Measurements from ENCODE around the gene SHPK. TPM values are rescaled to one million over a fixed set of nuclear protein-coding genes. Genes with fewer than 3 reads are reported as not detected.

SHPK gene
- total RNA-seq, 1 donor from 2014 or later: 7.8 TPM

DNA sequence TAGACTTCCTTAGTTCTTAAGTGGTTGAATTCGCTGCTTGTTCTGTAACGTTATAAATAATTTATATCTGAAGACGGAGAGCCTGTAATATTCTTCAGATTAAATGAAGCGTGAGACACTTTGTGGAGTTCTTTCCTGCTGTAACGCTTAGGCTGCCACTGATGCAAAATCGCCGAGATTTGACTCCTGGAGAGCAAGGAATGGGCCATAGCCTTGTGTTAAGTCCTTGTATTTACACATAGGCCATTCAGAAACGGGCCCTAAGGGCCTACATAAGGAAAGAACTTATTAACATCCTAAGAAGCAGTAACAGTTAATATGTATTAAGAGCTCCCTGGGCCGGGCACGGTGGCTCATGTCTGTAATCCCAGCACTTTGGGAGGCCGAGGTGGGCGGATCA lies 33.5 kb upstream of the SHPK start:
- Histone ChIP-seq H3K4me1 (ENCODE audit: insufficient read depth, low read length) (peaks cover 18% of the 10 kb centered on the region), H3K27ac (ENCODE audit: low read depth, low read length) (no peak overlapping the region), H3K4me3 (ENCODE audit: insufficient read depth, low read depth, low read length) (peak overlapping the region; percentile 95), H4K20me1 (ENCODE audit: insufficient read depth, low read length) (peaks cover 54% of the 10 kb centered on the region), H3K79me2 (ENCODE audit: insufficient read depth, low read length) (peaks cover 60% of the 10 kb centered on the region), H2AFZ (ENCODE audit: low read depth, low read length) (no peak overlapping the region), H3K36me3 (ENCODE audit: insufficient read depth, low read length) (peaks cover 6% of the 10 kb centered on the region), H3K9ac (ENCODE audit: low read length) (peak overlapping the region; percentile 98), H3K27me3 (ENCODE audit: insufficient read depth, low read length) (no peaks in the 10 kb centered on the region), H3K9me3 (ENCODE audit: insufficient read depth, low read depth, low read length) (no peaks in the 10 kb centered on the region), H3K4me2 (ENCODE audit: low read length) (peak overlapping the region; percentile 92)
- H3K4me3 Mint-ChIP-seq (ENCODE audit: unreplicated experiment): peak overlapping the region; percentile 99
- DNase-seq (ENCODE audit: low read depth) (no peak), FAIRE-seq (no peak)
- TF ChIP-seq EZH2 (IDR thresholded peaks at IDR 0.05; ENCODE audit: insufficient read depth, low read length): no peak
- TF ChIP-seq, protein P1, sequence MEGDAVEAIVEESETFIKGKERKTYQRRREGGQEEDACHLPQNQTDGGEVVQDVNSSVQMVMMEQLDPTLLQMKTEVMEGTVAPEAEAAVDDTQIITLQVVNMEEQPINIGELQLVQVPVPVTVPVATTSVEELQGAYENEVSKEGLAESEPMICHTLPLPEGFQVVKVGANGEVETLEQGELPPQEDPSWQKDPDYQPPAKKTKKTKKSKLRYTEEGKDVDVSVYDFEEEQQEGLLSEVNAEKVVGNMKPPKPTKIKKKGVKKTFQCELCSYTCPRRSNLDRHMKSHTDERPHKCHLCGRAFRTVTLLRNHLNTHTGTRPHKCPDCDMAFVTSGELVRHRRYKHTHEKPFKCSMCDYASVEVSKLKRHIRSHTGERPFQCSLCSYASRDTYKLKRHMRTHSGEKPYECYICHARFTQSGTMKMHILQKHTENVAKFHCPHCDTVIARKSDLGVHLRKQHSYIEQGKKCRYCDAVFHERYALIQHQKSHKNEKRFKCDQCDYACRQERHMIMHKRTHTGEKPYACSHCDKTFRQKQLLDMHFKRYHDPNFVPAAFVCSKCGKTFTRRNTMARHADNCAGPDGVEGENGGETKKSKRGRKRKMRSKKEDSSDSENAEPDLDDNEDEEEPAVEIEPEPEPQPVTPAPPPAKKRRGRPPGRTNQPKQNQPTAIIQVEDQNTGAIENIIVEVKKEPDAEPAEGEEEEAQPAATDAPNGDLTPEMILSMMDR (IDR thresholded peaks at IDR 0.05; ENCODE audit: insufficient read depth, low read depth, low read length): no peak
- H3K4me1 Mint-ChIP-seq (ENCODE audit: low read depth, unreplicated experiment): peaks cover 18% of the 10 kb centered on the region
- peak overlapping the region; percentile 97 for H3K27ac Mint-ChIP-seq (ENCODE audit: unreplicated experiment)
- no peaks in the 10 kb centered on the region for H3K9me3 Mint-ChIP-seq (ENCODE audit: unreplicated experiment)
- peaks cover 8% of the 10 kb centered on the region for H3K36me3 Mint-ChIP-seq (ENCODE audit: low read depth, unreplicated experiment)
- no peaks in the 10 kb centered on the region for H3K27me3 Mint-ChIP-seq (ENCODE audit: low read depth, unreplicated experiment)

DNA sequence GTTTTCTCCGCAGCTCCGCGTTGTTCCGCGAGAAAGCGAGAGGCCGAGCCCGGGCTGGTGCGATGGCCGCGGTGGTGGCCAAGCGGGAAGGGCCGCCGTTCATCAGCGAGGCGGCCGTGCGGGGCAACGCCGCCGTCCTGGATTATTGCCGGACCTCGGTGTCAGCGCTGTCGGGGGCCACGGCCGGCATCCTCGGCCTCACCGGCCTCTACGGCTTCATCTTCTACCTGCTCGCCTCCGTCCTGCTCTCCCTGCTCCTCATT lies 33.0 kb upstream of the SHPK start:
- Histone ChIP-seq H3K4me1 (ENCODE audit: insufficient read depth, low read length) (peaks cover 18% of the 10 kb centered on the region), H3K4me3 (ENCODE audit: insufficient read depth, low read depth, low read length) (peak overlapping the region; percentile 95), H3K27me3 (ENCODE audit: insufficient read depth, low read length) (no peaks in the 10 kb centered on the region), H3K27ac (ENCODE audit: low read depth, low read length) (peak overlapping the region; percentile 86), H4K20me1 (ENCODE audit: insufficient read depth, low read length) (peaks cover 59% of the 10 kb centered on the region), H2AFZ (ENCODE audit: low read depth, low read length) (peak overlapping the region; percentile 79), H3K9ac (ENCODE audit: low read length) (peak overlapping the region; percentile 98), H3K36me3 (ENCODE audit: insufficient read depth, low read length) (peaks cover 9% of the 10 kb centered on the region), H3K79me2 (ENCODE audit: insufficient read depth, low read length) (peaks cover 65% of the 10 kb centered on the region), H3K9me3 (ENCODE audit: insufficient read depth, low read depth, low read length) (no peaks in the 10 kb centered on the region), H3K4me2 (ENCODE audit: low read length) (peak overlapping the region; percentile 92)
- peak overlapping the region; percentile 97 for H3K27ac Mint-ChIP-seq (ENCODE audit: unreplicated experiment)
- peak overlapping the region; percentile 99 for H3K4me3 Mint-ChIP-seq (ENCODE audit: unreplicated experiment)
- DNase-seq (ENCODE audit: low read depth) (no peak), FAIRE-seq (no peak)
- no peaks in the 10 kb centered on the region for H3K9me3 Mint-ChIP-seq (ENCODE audit: unreplicated experiment)
- peaks cover 22% of the 10 kb centered on the region for H3K4me1 Mint-ChIP-seq (ENCODE audit: low read depth, unreplicated experiment)
- TF ChIP-seq, protein P1 (IDR thresholded peaks at IDR 0.05; ENCODE audit: insufficient read depth, low read depth, low read length): no peak
- TF ChIP-seq EZH2 (IDR thresholded peaks at IDR 0.05; ENCODE audit: insufficient read depth, low read length): no peak
- peaks cover 8% of the 10 kb centered on the region for H3K36me3 Mint-ChIP-seq (ENCODE audit: low read depth, unreplicated experiment)
- no peaks in the 10 kb centered on the region for H3K27me3 Mint-ChIP-seq (ENCODE audit: low read depth, unreplicated experiment)

DNA sequence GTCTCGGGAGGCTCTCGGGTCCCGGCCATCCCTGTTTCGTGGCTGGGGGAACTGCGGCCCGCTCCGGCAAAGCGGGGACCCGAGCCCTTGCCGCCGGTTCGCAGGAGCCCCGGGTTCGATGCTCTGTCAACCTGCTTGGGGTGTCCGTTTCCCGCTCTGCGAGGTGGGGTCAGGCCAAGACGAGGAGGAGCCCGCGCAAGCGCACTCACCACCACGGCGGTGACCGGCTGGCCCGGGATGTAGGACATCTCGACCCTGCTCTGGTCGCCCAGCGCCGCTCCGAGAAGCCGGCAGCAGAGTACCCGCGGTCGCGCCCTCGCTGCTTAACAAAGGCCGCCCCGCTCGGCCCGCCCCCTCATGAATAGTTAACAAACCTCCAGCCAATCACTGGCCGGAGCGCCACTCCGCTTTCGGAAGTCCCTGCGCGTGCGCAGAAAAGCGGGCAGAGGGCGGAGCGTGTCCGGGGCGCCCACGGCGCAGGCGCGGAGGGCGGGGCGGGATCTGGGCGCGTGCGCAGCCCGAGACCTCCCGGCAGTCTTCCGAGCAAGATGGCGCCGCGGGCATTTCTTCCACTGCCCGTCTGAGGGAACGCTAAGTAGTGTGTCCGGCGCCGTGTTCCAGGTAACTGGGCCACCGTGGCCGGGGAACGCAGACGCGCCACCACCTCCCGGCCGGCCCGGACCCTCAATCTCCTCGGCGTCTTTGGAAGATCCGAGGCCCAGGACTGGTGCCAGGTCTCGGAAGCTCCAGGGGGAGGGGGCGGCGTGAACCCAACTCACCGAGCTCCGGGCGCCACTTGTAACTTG lies 32.4 kb upstream of the SHPK start, which contains the start of the genes EMC6 and TAX1BP3:
Gene EMC6 (plus strand): TSS at position 534 of the 806 bp plus-strand sequence. CDS start 335 bp downstream, outside the sequence.
Gene TAX1BP3 (minus strand): TSS at position 300 of the 806 bp plus-strand sequence. CDS start 52 bp downstream, at position 248.
- peaks cover 70% of the 10 kb centered on the region for H3K79me2 ChIP-seq (ENCODE audit: insufficient read depth, low read length)
- H4K20me1 ChIP-seq (ENCODE audit: insufficient read depth, low read length): peaks cover 65% of the 10 kb centered on the region
- H3K36me3 ChIP-seq (ENCODE audit: insufficient read depth, low read length): peaks cover 12% of the 10 kb centered on the region
- no peaks in the 10 kb centered on the region for H3K9me3 ChIP-seq (ENCODE audit: insufficient read depth, low read depth, low read length)
- Mint-ChIP-seq H3K9me3 (ENCODE audit: unreplicated experiment) (no peaks in the 10 kb centered on the region), H3K27me3 (ENCODE audit: low read depth, unreplicated experiment) (no peaks in the 10 kb centered on the region), H3K27ac (ENCODE audit: unreplicated experiment) (peak within 1 kb of the TSS; percentile 97), H3K36me3 (ENCODE audit: low read depth, unreplicated experiment) (peaks cover 8% of the 10 kb centered on the region), H3K4me3 (ENCODE audit: unreplicated experiment) (peak within 1 kb of the TSS; percentile 99), H3K4me1 (ENCODE audit: low read depth, unreplicated experiment) (peaks cover 23% of the 10 kb centered on the region)
- peak within 1 kb of the TSS; percentile 98 for H3K27ac ChIP-seq (ENCODE audit: low read depth, low read length)
- no peak for TF ChIP-seq EZH2 (IDR thresholded peaks at IDR 0.05; ENCODE audit: insufficient read depth, low read length)
- TF ChIP-seq, protein P1 (IDR thresholded peaks at IDR 0.05; ENCODE audit: insufficient read depth, low read depth, low read length): no peak
- DNase-seq (ENCODE audit: low read depth) (peak; percentile 83), FAIRE-seq (no peak)
- H3K4me2 ChIP-seq (ENCODE audit: low read length): peak within 1 kb of the TSS; percentile 100
- H2AFZ ChIP-seq (ENCODE audit: low read depth, low read length): peak within 1 kb of the TSS; percentile 79
- H3K27me3 ChIP-seq (ENCODE audit: insufficient read depth, low read length): no peaks in the 10 kb centered on the region
- peaks cover 18% of the 10 kb centered on the region for H3K4me1 ChIP-seq (ENCODE audit: insufficient read depth, low read length)
- peak within 1 kb of the TSS; percentile 98 for H3K9ac ChIP-seq (ENCODE audit: low read length)
- H3K4me3 ChIP-seq (ENCODE audit: insufficient read depth, low read depth, low read length): peak within 1 kb of the TSS; percentile 95

Data from astrocyte (in vitro differentiated cells and primary cell).